Endometrium (tissue), 2 donors: ENCODE measurements around the gene SDHB.

Experiments used
- FAIRE-seq: peaks from 2 replicates; lab custom pipeline; 2012; peaks lifted over from hg19 to GRCh38; lab: Jason Lieb, UNC
- donor health status: control.
- donor health status: control.

The SDHB gene

GRCh38 chr1:17053685-17054410 is at the start of gene SDHB:
TSS of gene SDHB (minus strand) at chr1:17054032. CDS start at chr1:17054019, 13 bp downstream.
- FAIRE-seq: peak; percentile 98

GRCh38 chr1:17102232-17102631 is 48.4 kb upstream of the SDHB start:
- FAIRE-seq: no peak

GRCh38 chr1:17101261-17101660 is 47.4 kb upstream of the SDHB start:
- no peak for FAIRE-seq

DNA sequence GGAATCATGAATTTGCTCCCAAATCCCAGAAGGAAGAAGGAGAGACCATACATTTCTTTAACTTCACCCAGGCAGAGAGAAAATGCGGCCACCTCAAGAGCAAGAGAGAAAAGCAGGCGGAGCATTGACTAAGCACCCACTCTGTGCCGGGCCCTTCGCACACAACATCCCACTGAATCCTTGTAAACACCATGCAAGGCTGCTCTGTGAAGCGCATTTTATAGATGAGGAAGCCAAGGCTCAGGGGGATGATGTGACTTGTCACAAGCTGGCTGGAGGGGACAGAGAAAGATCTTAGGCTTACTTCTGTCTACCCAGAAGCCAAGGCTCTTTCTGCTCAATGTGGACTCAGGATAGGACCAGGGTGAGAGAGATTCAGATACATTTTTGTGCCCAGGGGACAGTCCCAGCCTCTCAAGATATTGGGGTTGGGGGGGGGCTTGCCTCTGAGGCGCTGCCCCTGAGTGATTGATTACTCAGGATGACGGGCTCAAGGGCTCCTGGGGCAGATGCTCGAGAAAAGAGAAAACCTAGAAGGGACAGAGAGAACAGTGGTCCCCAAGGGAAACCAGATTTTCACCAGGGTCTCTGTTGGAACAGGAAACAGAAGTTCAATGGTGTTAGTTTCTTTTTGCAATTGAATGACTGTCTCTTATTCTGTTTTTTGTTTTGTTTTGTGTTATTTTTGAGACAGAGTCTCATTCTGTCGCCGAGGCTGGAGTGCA is 45.9 kb upstream of the SDHB start:
- no peak for FAIRE-seq

DNA sequence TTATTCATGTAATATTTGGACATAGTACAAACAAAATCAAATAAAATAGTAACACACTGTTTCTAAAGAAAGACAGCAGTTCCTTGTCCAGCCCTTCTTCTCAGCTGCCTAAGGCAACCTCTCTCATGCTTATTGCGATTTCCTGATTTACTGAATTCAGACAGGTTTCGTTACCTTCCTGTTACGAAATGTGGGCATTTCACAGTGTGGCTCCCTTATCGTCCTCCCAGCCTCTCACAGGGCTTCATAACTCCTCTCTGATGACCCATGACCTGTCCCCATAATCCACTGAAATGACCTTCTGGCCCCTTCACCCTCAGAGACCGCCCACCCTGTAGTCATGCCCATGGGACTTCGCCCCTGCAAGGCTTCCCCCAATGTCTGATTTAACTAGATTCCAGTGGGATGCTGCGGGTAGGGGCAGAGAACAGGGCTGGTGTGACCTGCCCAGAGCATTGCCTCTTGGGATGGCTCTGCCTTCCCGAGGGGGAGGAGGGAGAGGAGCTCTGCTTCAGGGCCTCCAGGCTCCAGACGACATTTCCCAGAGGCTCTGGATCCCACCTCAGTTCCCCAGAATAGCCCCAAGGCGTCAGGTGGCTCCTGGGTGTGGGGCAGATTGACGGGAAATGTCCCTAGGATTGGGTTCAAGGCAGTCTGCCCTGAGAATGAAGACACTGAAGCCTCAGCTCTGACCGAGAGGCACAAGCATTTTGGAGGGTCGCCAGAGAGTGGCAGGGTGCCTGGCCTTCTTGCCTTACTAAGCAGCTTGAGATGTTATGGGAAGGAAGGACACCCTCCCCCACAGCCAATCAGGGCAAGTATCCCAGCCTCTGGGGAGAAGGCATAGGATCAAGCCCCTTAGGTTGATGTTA is 44.9 kb upstream of the SDHB start:
- no peak for FAIRE-seq

DNA sequence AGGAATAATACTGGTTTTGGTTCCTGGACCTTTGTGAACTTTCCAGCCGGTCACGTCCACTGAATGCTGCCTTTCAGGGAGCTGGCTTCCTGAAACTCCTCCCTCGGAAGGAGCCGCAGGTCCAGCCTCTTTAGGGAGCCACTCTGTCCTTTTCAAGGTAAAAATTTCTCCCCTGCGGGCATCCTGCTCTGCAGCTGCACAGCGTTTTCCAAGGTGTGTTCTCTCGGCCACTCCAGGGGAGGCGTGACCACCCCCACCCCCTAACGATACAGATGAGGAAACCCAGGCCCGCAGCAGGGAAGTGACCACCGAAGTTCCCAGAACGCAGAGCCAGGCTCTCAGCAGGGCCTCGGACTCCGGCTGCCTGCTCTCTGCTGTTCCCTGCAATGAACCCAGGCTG is 44.0 kb upstream of the SDHB start:
- no peak for FAIRE-seq

DNA sequence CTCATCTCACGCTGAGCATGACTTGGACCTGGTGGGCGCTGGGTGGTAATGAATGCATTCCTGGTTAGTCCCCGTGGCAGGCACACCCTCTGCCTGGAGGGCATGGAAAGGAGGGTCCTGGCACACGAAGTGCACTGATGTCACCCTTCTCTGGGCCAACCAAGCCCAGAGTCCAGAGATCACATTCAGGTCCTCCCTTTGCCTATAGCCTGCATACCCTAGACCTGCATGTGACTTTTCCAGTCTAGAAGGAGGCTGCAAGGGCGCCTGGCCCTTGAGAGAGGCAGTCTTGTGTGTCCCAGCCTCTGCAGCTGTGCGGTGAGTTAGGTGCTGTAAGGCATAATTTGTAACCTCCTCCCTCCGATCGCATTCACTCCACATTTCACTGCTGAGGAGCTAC is 43.3 kb upstream of the SDHB start:
- FAIRE-seq: no peak

- FAIRE-seq: no peak
Observed at GRCh38 chr1:17096584-17096983, 42.8 kb upstream of the SDHB start.

DNA sequence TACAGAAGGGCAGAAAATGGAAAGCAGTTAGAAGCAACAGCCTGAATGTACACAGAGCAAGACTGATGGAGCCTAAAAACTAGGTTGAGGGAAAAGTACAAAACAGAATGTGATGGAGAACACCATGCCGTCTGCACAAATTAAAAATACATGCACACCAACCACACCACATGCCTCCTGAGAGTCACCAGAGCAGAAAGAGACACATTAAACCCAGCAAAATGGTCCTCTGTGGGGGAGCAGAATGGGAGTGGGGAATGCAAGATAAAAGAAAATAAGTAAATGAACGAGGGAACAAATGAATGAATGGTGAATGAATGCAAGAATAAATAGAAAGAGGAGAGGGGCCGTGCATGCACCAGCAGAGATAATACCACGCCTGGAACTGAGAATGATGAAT is 41.3 kb upstream of the SDHB start:
- FAIRE-seq: no peak

DNA sequence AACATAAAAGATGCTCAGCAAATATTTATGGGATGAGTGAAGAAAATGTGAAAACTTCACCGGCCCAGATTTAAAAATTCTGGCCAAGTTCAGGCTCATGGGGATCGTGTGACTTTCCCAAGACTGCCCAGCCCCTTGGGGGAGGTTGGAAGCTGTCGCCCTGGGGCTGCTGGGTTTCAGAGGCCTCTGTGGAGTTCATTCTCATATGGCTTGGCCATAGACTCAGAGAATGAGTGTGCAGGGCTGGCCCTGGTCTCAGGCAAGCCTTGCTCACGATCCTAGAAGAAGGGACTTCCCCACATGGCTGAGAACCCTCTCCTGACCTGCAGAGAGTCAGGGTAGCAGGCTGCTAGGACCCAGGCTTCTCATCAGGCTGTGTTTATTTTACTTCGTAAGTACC is 40.8 kb upstream of the SDHB start:
- FAIRE-seq: no peak

GRCh38 chr1:17093822-17094393 is 40.1 kb upstream of the SDHB start:
- FAIRE-seq: no peak

GRCh38 chr1:17091252-17091651 is 37.4 kb upstream of the SDHB start:
- peak; percentile 64 for FAIRE-seq

- FAIRE-seq: no peak
Observed at GRCh38 chr1:17089506-17089905, 35.7 kb upstream of the SDHB start.

GRCh38 chr1:17086751-17087150 is 32.9 kb upstream of the SDHB start:
- no peak for FAIRE-seq

DNA sequence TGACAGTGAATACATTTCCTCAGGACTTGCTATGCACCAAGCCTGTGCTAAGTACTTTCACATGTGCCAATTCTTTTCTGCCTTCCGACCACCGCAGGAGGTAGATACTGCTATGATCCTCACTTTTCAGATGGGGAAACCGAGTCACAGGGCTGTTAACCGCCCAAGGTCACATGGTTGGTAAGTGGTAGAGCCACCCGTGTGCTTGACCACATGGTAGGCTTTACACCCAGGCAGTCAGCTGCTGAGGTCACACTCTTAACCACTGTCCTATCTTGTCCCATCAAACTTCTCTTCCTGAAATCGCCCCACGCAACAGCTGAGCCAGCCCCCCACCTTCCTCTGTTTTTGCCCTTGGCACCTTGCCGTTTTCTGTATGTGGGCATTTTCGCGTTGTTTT is 31.0 kb upstream of the SDHB start:
- no peak for FAIRE-seq

DNA sequence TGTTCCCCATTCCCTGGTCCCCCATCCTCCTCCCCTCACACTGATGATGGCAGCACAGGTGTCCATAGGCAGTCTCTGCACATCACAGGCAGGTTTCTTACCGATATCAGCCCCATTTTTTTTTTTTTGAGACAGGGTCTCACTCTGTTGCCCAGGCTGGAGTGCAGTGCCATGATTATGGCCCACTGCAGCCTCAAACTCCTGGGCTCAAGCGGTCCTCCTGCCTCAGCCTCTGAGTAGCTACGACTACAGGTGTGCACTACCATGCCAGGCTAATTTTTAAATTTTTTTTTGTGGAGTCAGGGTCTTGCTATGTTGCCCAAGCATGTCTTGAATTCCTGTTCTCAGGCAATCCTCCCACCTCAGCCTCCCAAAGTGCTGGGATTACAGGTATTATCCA is 28.9 kb upstream of the SDHB start:
- no peak for FAIRE-seq

DNA sequence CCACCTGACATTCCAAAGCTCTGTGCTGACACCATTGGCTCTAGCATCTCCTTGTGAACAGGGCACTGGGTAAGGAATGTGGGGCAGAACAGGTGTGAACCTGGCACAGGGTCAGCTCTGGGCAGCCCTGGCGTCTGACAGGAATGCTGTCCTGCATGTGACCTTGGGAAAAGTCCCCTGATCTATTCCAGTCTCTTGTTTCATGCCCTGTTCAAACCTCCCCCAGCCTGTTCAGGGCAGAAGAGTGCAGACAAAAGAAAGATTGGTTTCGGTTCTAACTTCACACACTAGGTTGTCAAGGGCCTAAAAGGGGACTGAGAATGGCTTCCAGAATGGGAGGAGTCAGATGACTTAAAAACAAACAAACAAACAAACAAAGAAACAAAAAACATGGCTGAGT is 27.6 kb upstream of the SDHB start:
- FAIRE-seq: no peak

DNA sequence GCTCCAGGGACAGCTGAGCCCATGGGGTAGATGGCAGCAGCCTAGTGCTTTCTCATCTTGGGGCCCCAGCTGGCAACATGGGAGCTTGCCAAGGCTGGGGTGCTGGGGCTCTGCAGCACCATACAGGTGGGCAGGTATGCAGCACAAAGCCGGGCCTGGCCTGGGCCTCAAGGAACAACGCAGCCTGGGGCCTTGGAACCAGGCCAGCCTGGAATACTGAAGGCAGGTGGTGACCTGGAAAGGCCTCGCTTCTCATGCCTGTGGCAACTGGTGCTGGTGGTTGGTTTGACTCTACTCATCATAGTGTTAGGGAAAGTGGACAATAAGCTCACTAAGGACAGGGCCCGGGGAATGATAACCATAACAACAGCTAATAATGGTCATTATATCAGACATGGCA is 27.0 kb upstream of the SDHB start:
- no peak for FAIRE-seq

DNA sequence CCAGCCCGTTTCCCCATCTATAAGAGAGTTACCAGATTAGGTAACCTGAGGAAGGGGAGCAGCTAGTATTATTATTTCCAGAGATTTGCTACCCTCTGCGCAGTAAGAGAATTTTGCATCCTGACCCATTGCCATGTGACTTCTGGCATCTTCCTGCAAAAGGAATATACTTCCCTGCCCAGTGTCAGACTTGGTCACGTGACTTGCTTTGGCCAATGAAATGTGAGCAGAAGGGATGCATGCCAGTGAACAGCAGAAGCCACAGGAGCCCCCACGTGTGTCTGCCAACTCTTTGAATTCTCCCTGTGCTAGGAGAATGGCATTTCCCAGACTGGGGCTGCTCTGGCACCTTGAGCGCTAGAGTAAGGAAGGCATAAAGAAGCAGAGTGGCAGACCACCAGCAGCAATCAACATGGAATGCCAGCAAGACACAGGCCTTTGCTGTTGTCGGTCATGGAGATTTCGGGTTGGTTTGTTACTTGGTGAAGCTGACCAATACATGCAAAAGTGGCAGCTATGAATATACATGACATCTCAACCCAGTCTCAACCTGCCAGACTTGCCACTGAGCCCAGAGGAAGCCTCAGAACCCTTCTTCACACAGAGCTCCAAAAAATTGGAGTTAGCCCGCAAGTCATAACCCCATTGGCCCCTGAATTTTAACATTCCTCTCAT is 26.4 kb upstream of the SDHB start:
- no peak for FAIRE-seq

DNA sequence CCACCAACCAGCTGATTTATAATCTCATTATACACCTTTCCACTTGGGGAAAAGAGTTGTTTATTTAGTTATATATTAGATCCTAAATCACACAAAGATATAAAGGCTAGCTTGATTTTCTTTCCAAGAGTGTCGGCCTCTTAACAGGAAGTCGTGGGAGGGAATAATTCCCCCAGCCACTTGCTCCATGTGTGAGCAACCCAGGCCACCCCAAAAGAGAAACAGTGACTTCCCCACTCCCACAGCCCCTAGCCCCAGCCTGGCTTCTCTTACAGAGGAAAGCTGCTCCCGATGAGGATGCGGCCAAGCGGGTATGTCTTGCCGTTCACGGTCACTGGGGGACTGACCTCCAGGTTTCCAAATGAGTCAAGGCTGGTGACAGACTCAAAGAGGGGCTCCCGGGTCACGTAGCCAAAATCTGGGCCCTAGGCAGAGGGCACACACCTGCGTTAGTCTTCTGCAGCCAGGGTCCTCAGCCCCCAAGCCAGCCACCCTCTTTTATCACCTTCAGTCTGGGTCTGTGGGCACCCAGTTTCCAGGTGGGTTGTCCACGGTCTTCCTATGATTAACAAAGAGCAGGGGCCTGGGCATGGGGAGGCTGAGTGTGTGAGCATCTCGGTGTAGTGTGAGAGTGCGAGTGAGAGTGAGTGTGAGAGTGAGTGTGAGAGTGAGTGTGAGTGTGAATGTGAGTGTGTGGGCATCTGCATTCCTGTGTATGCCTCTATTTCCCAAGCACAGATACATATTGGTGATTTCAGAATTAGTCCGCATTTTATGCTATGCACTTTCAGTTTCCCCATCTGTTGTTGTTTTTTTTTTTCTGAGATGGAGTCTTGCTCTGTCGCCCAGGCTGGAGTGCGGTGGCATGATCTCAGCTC is 25.4 kb upstream of the SDHB start:
- FAIRE-seq: no peak
